Measurements from ENCODE around the gene ST3GAL4. TPM values are rescaled to one million over a fixed set of nuclear protein-coding genes. Genes with fewer than 3 reads are reported as not detected.

ST3GAL4 gene
- total RNA-seq, 3 donors from 2014 or later = 17.6 to 36.2 (median 32.8) TPM

DNA sequence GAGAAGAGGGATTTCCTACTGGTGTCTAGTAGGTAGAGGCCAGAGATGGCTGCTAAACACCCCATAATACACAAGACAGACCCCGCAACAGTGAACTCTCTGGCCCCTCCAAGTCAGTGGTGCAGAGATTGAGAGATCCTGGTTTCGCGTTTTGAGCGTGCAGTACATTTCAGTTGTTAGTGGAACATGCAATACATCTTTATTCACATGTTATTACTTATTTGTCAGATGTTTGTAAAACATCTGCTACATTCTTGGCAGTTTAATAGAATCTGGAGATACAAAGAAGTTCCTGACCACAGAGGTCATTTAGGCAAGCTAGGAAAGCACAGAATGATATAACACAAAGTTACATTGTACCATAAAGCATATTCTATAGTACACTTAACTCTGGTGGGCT, 41.5 kb downstream of the ST3GAL4 start:
- no peaks in the 10 kb centered on the region for H3K9me3 ChIP-seq
- no peak overlapping the region for H3K4me3 ChIP-seq
- no peaks in the 10 kb centered on the region for H3K36me3 ChIP-seq
- TF ChIP-seq, protein P1, sequence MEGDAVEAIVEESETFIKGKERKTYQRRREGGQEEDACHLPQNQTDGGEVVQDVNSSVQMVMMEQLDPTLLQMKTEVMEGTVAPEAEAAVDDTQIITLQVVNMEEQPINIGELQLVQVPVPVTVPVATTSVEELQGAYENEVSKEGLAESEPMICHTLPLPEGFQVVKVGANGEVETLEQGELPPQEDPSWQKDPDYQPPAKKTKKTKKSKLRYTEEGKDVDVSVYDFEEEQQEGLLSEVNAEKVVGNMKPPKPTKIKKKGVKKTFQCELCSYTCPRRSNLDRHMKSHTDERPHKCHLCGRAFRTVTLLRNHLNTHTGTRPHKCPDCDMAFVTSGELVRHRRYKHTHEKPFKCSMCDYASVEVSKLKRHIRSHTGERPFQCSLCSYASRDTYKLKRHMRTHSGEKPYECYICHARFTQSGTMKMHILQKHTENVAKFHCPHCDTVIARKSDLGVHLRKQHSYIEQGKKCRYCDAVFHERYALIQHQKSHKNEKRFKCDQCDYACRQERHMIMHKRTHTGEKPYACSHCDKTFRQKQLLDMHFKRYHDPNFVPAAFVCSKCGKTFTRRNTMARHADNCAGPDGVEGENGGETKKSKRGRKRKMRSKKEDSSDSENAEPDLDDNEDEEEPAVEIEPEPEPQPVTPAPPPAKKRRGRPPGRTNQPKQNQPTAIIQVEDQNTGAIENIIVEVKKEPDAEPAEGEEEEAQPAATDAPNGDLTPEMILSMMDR (IDR thresholded peaks at IDR 0.05) = no peak
- intact Hi-C loops (cut with DNase I; ENCODE audit: low total_unique reads) = no loop called here
- no peak for DNase-seq (ENCODE audit: low spot score in 2 of 2)
- no peaks in the 10 kb centered on the region for H3K27me3 ChIP-seq
- peak overlapping the region in 1 of 2 donors; percentile 55 for H3K27ac ChIP-seq
- H3K4me1 ChIP-seq = no peaks in the 10 kb centered on the region

DNA sequence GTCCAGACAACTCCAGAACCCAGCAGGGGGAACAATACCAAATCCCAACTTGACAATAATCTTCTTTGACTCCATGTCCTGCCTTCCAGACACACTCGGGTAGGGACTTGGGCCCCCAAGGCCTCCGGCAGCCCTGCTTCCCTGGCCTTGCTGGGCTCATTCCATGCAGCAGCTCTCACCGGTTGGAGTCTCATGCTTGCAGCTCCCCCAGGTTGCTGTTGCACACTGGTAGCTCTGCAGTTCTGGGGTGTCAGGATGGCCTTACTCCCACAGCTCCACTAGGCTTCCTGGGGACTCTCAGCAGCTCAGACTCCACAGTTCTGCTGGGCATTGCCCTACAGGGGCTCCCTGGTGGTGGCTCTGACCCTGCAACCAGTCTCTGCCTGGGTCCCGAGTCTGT, 42.8 kb downstream of the ST3GAL4 start:
- Histone ChIP-seq H3K4me3 (no peak overlapping the region), H3K36me3 (no peaks in the 10 kb centered on the region), H3K4me1 (no peaks in the 10 kb centered on the region), H3K27ac (no peak overlapping the region), H3K9me3 (no peaks in the 10 kb centered on the region), H3K27me3 (no peaks in the 10 kb centered on the region)
- intact Hi-C loops (cut with DNase I; ENCODE audit: low total_unique reads) = no loop called here
- TF ChIP-seq POLR2A (IDR thresholded peaks at IDR 0.05) (no peak), POLR2AphosphoS5 (IDR thresholded peaks at IDR 0.05) (no peak)
- TF ChIP-seq, protein P1 (IDR thresholded peaks at IDR 0.05) = no peak
- DNase-seq (ENCODE audit: low spot score in 2 of 2) = no peak

DNA sequence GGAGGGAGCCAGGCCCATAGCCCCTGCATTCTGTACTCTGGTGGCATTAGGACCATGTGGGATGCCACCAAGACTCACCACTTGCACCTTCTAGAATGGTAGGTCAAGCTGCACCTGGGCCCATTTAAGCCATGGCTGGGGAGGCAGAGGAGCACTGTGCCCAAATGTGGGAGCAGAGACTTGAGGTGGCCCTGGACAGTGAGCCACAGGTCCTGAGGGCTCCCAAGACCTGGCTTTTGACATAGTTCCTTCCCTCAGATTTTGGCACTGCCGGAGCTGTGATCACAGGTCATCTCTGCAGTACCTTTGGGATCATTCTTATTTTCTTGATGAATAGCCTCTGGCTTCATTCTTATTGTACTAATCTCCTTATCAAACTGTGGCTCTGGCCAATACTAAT, 43.2 kb downstream of the ST3GAL4 start:
- no peaks in the 10 kb centered on the region for H3K4me1 ChIP-seq
- H3K27ac ChIP-seq = no peak overlapping the region

DNA sequence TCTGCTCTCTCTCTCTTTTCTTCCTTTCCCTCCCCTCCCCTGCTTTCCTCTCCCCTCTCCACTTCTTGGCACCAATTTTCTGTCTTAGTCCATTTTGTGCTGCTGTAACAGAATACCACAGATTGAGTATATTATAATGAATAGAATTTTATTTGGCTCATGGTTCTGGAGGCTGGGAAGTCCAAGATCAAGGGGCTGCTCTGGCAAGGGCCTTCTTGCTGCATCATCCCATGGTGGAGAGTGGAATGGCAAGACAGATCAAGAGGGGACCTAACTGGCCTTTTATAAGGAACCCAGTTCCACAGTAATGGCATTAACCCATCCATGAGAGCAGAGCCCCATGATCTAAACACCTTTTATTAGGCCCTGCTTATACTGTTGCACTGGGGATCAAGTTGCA, 44.5 kb downstream of the ST3GAL4 start:
- TF ChIP-seq POLR2AphosphoS5 (IDR thresholded peaks at IDR 0.05) = no peak
- no peak for TF ChIP-seq POLR2A (IDR thresholded peaks at IDR 0.05)
- TF ChIP-seq, protein P1 (IDR thresholded peaks at IDR 0.05) = no peak
- Histone ChIP-seq H3K27me3 (no peaks in the 10 kb centered on the region), H3K9me3 (no peaks in the 10 kb centered on the region), H3K36me3 (no peaks in the 10 kb centered on the region), H3K4me3 (no peak overlapping the region), H3K4me1 (no peaks in the 10 kb centered on the region), H3K27ac (no peak overlapping the region)
- no peak for DNase-seq (ENCODE audit: low spot score in 2 of 2)
- intact Hi-C loops (cut with DNase I; ENCODE audit: low total_unique reads) = no loop called here

More for the DNA sequence above, 43.2 kb downstream of the ST3GAL4 start:
- TF ChIP-seq POLR2A (IDR thresholded peaks at IDR 0.05) (no peak), POLR2AphosphoS5 (IDR thresholded peaks at IDR 0.05) (no peak)
- TF ChIP-seq, protein P1 (IDR thresholded peaks at IDR 0.05) = no peak
- Histone ChIP-seq H3K9me3 (no peaks in the 10 kb centered on the region), H3K27me3 (no peaks in the 10 kb centered on the region), H3K36me3 (no peaks in the 10 kb centered on the region), H3K4me3 (no peak overlapping the region)
- intact Hi-C loops (cut with DNase I; ENCODE audit: low total_unique reads) = no loop called here
- no peak for DNase-seq (ENCODE audit: low spot score in 2 of 2)

DNA sequence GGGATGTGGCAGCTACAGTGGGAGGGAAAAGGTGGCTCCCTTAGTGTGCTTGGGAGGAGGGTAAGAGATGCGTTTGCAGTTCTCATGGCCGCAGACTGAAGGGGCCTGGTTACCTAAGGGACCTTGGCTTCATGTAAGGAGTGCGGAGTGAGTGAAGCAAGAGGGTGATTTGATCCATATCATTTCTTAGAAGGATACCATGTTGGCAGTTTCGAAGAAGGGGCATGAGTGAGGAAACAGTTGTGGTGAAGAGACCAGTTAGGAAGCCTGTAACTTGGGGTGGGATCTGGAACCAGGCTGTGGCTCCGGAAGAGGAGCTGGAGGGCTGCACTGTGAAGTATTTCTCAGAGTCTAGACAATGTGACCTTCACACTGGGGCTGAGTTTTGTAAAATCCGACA, 45.0 kb downstream of the ST3GAL4 start:
- Histone ChIP-seq H3K9me3 (no peaks in the 10 kb centered on the region), H3K36me3 (no peaks in the 10 kb centered on the region), H3K4me3 (no peak overlapping the region), H3K27me3 (no peaks in the 10 kb centered on the region), H3K4me1 (no peaks in the 10 kb centered on the region), H3K27ac (no peak overlapping the region)
- TF ChIP-seq POLR2AphosphoS5 (IDR thresholded peaks at IDR 0.05) (no peak), POLR2A (IDR thresholded peaks at IDR 0.05) (no peak)
- TF ChIP-seq, protein P1 (IDR thresholded peaks at IDR 0.05) = no peak
- intact Hi-C loops (cut with DNase I; ENCODE audit: low total_unique reads) = no loop called here
- no peak for DNase-seq (ENCODE audit: low spot score in 2 of 2)
